SU-DHL-6 (cell line): ENCODE results near the gene COPS3.
"Not testable (repeated sequence)": the region's sequence is repeated elsewhere in the genome, so short reads cannot be mapped to it uniquely, and the experiment has no call there.

Experiments used
- H2AFZ ChIP-seq: fragments of 200-600 bp; sonication (generic); 2 replicates; pipeline ENCODE4 v1.6.1; 2014; ENCODE audit warnings: low read depth, mild to moderate bottlenecking, moderate library complexity, mixed read lengths, antibody characterized with exemption, low read length; ENCODE audit not compliant: severe bottlenecking
- H3F3A ChIP-seq: fragments of 200-600 bp; shearing (Covaris generic); 2 replicates; pipeline ENCODE4 v1.6.0; 2016; ENCODE audit warnings: antibody characterized with exemption, mild to moderate bottlenecking; ENCODE audit not compliant: insufficient read depth
- H3K27ac ChIP-seq: fragments of 200-600 bp; sonication (generic); 2 replicates; pipeline ENCODE4 v1.5.1; 2016; ENCODE audit warnings: low read depth, mild to moderate bottlenecking, low read length, moderate library complexity, mixed read lengths
- H3K27me3 ChIP-seq: fragments of 200-600 bp; sonication (generic), shearing (Covaris generic); 2 replicates; pipeline ENCODE4 v1.6.0; 2014; ENCODE audit warnings: mild to moderate bottlenecking, low read length
- H3K36me3 ChIP-seq: fragments of 200-600 bp; sonication (generic); 2 replicates; pipeline ENCODE4 v1.6.1; 2014; ENCODE audit warnings: mild to moderate bottlenecking, low read length, mixed read lengths
- H3K4me2 ChIP-seq: fragments of 300-600, 200-600 bp; shearing (Covaris generic), sonication (generic); 2 replicates; pipeline ENCODE4 v1.6.0; 2014; ENCODE audit warnings: low read length, low read depth, mild to moderate bottlenecking; ENCODE audit not compliant: poor library complexity, severe bottlenecking
- H3K4me3 ChIP-seq: fragments of 200-600 bp; sonication (generic); 2 replicates; pipeline ENCODE4 v1.5.1; 2014; ENCODE audit warnings: antibody characterized with exemption, low read length, mild to moderate bottlenecking, mixed read lengths; ENCODE audit not compliant: insufficient read depth, poor library complexity, severe bottlenecking
- H3K79me2 ChIP-seq: fragments of 200-600 bp; sonication (generic); 2 replicates; pipeline ENCODE4 v1.6.1; 2014; ENCODE audit warnings: mild to moderate bottlenecking, low read length, moderate library complexity; ENCODE audit not compliant: insufficient read depth
- H3K9ac ChIP-seq: fragments of 200-600 bp; sonication (generic); 2 replicates; pipeline ENCODE4 v1.7.0; 2014; ENCODE audit warnings: mild to moderate bottlenecking, low read length
- H3K9me2 ChIP-seq: fragments of 200-600 bp; sonication (generic); replicated peaks from 2 replicates; pipeline ENCODE4 v1.6.1; 2014; ENCODE audit warnings: low read length; ENCODE audit not compliant: insufficient read depth
- H3K9me3 ChIP-seq: fragments of 200-600 bp; sonication (generic); 2 replicates; pipeline ENCODE4 v1.6.1; 2014; ENCODE audit warnings: low read length, mixed read lengths; ENCODE audit not compliant: insufficient read depth
- H4K20me1 ChIP-seq: fragments of 200-600 bp; sonication (generic); 2 replicates; pipeline ENCODE4 v1.6.1; 2014; ENCODE audit warnings: low read depth, mild to moderate bottlenecking, antibody characterized with exemption, low read length, moderate library complexity, mixed read lengths
- CTCF ChIP-seq: fragments of 200-600 bp; sonication (generic); IDR thresholded peaks from one replicate; pipeline ENCODE4 v1.5.1; 2017; ENCODE audit warnings: antibody characterized with exemption, mild to moderate bottlenecking, low read length, moderate library complexity; ENCODE audit not compliant: insufficient read depth, poor library complexity, severe bottlenecking
- EZH2phosphoT487 ChIP-seq: fragments of 200-600 bp; sonication (generic), shearing (Covaris generic); conservative IDR thresholded peaks from 2 replicates; pipeline ENCODE4 v1.6.1; 2018; ENCODE audit warnings: mild to moderate bottlenecking, antibody characterized with exemption, low read length, moderate library complexity, mixed read lengths

Gene COPS3

GRCh38 chr17:17285951-17286350 lies 4.9 kb upstream of the COPS3 start:
- no peak overlapping the region for H2AFZ ChIP-seq
- H3K4me2 ChIP-seq: no peak overlapping the region
- H3F3A ChIP-seq: no peaks in the 10 kb centered on the region
- no peak overlapping the region for H3K4me3 ChIP-seq
- no peak overlapping the region for H3K9ac ChIP-seq
- H4K20me1 ChIP-seq: no peaks in the 10 kb centered on the region
- no peaks in the 10 kb centered on the region for H3K79me2 ChIP-seq
- H3K36me3 ChIP-seq: no peaks in the 10 kb centered on the region
- TF ChIP-seq CTCF (no peak), EZH2phosphoT487 (no peak)
- no peak overlapping the region for H3K27ac ChIP-seq
- no peaks in the 10 kb centered on the region for H3K9me2 ChIP-seq
- no peaks in the 10 kb centered on the region for H3K27me3 ChIP-seq
- H3K9me3 ChIP-seq: no peaks in the 10 kb centered on the region

- H3K4me2 ChIP-seq: peak overlapping the region; percentile 72
- TF ChIP-seq EZH2phosphoT487: no peak
- no peak for TF ChIP-seq CTCF
- no peaks in the 10 kb centered on the region for H3F3A ChIP-seq
- H3K9me3 ChIP-seq: no peaks in the 10 kb centered on the region
- peak overlapping the region; percentile 67 for H3K4me3 ChIP-seq
- H3K79me2 ChIP-seq: peaks cover 60% of the 10 kb centered on the region
- H2AFZ ChIP-seq: no peak overlapping the region
- peaks cover 13% of the 10 kb centered on the region; the same call in 1 of the 2 replicates for H4K20me1 ChIP-seq
- H3K27ac ChIP-seq: no peak overlapping the region
- no peaks in the 10 kb centered on the region for H3K9me2 ChIP-seq
- H3K9ac ChIP-seq: peak overlapping the region; percentile 85
- no peaks in the 10 kb centered on the region for H3K27me3 ChIP-seq
- H3K36me3 ChIP-seq: peaks cover 7% of the 10 kb centered on the region; the same call in 1 of the 2 replicates
Measured at GRCh38 chr17:17279316-17279715, 1.7 kb downstream of the COPS3 start.

GRCh38 chr17:17277431-17277830 lies 3.6 kb downstream of the COPS3 start:
- not testable (repeated sequence) for H3K9ac ChIP-seq
- H3K36me3 ChIP-seq: peaks cover 16% of the 10 kb centered on the region; the same call in 1 of the 2 replicates

GRCh38 chr17:17275971-17276370 lies 5.1 kb downstream of the COPS3 start:
- Histone ChIP-seq H3K9ac (no peak overlapping the region), H2AFZ (no peak overlapping the region), H3K9me2 (no peaks in the 10 kb centered on the region), H3K36me3 (peaks cover 18% of the 10 kb centered on the region; the same call in 1 of the 2 replicates), H3K4me2 (no peak overlapping the region), H3K79me2 (peaks cover 81% of the 10 kb centered on the region), H3K9me3 (no peaks in the 10 kb centered on the region), H3K4me3 (no peak overlapping the region), H3K27ac (no peak overlapping the region), H4K20me1 (peaks cover 13% of the 10 kb centered on the region; the same call in 1 of the 2 replicates), H3K27me3 (no peaks in the 10 kb centered on the region), H3F3A (no peaks in the 10 kb centered on the region)
- TF ChIP-seq EZH2phosphoT487: no peak
- no peak for TF ChIP-seq CTCF

More at GRCh38 chr17:17277431-17277830, 3.6 kb downstream of the COPS3 start:
- peaks cover 78% of the 10 kb centered on the region for H3K79me2 ChIP-seq
- not testable (repeated sequence) for H3K27ac ChIP-seq, H3K4me3 ChIP-seq, H3F3A ChIP-seq, H3K9me2 ChIP-seq, H3K27me3 ChIP-seq, H2AFZ ChIP-seq, H3K4me2 ChIP-seq, H3K9me3 ChIP-seq
- peaks cover 13% of the 10 kb centered on the region; the same call in 1 of the 2 replicates for H4K20me1 ChIP-seq
